ENCODE results near the gene CDH12.
"Not testable (repeated sequence)": the region's sequence is repeated elsewhere in the genome, so short reads cannot be mapped to it uniquely, and the experiment has no call there.

CDH12 gene

DNA sequence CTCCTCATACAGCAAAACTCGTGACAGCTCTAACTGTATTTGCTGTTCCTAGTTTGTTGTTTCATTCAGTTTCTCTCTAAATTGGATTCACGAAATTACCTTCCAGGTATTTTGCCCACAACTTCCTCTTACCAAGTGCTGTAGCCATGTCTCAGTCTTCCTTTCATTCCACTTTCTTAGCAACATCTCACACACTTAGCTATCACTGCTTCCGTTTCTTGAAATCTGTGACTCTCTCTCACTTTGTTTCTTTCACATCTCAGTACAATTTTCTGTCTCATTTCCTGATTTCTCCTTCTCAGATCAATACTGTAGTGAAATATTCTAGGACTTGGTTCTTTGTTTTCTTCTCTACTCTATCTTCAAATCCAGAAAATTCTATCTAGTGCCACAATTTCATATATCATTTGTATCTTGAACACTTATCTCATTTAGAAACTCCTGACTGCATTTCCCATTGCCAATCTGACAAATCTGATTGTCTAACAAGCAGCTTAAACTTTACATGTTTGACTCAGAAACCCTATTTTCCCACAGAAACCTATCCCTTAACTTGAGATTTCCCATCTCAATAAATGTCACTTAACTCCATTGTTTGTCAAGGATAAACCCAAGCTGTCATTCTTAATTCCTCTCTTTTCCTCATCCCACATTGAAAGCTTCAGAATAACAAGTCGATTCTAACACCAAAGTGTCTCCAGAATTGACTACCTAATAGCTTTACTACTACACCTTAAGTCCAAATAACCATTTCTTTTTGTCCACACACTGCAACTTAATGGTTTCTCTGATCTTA lies 303.1 kb downstream of the CDH12 start:
- Histone ChIP-seq H3K27ac (no peak overlapping the region), H3K9me3 (no peaks in the 10 kb centered on the region), H3K27me3 (no peaks in the 10 kb centered on the region), H3K4me1 (no peaks in the 10 kb centered on the region), H3K4me2 (no peak overlapping the region), H4K20me1 (no peaks in the 10 kb centered on the region), H3K36me3 (no peaks in the 10 kb centered on the region), H3K9ac (no peak overlapping the region), H3K4me3 (no peak overlapping the region)
- no peak for TF ChIP-seq Cebpa-rat (IDR thresholded peaks at IDR 0.05)

- Histone ChIP-seq H3K4me1 (peaks cover 23% of the 10 kb centered on the region), H3K4me3 (no peak overlapping the region), H3K4me2 (no peak overlapping the region; the same call in 1 of the 2 replicates), H4K20me1 (no peaks in the 10 kb centered on the region), H3K9me3 (0 out of 2 replicates have a peak, but pooled peaks cover 3% of the 10 kb centered on the region), H3K27ac (no peak overlapping the region), H3K9ac (no peak overlapping the region), H3K36me3 (no peaks in the 10 kb centered on the region), H3K27me3 (no peaks in the 10 kb centered on the region)
- no peak for TF ChIP-seq Cebpa-rat (IDR thresholded peaks at IDR 0.05)
These were observed 310.8 kb downstream of the CDH12 start for GRCh38 chr5:22542340-22542739.

GRCh38 chr5:22541037-22541436 lies 312.1 kb downstream of the CDH12 start:
- H3K9me3 ChIP-seq: 0 out of 2 replicates have a peak, but pooled peaks cover 3% of the 10 kb centered on the region
- no peaks in the 10 kb centered on the region for H3K36me3 ChIP-seq
- H4K20me1 ChIP-seq: no peaks in the 10 kb centered on the region
- peak overlapping the region; percentile 3; the same call in 1 of the 2 replicates for H3K4me2 ChIP-seq
- H3K4me1 ChIP-seq: peaks cover 23% of the 10 kb centered on the region
- H3K9ac ChIP-seq: no peak overlapping the region
- no peaks in the 10 kb centered on the region for H3K27me3 ChIP-seq
- no peak for TF ChIP-seq Cebpa-rat (IDR thresholded peaks at IDR 0.05)
- no peak overlapping the region for H3K27ac ChIP-seq
- no peak overlapping the region for H3K4me3 ChIP-seq

GRCh38 chr5:22539762-22540161 lies 313.4 kb downstream of the CDH12 start:
- Histone ChIP-seq H3K4me1 (peaks cover 23% of the 10 kb centered on the region), H3K9ac (no peak overlapping the region), H3K4me3 (no peak overlapping the region), H3K36me3 (no peaks in the 10 kb centered on the region), H3K27ac (no peak overlapping the region), H3K27me3 (no peaks in the 10 kb centered on the region), H4K20me1 (no peaks in the 10 kb centered on the region), H3K9me3 (0 out of 2 replicates have a peak, but pooled peaks cover 3% of the 10 kb centered on the region), H3K4me2 (no peak overlapping the region)
- TF ChIP-seq Cebpa-rat (IDR thresholded peaks at IDR 0.05): no peak

GRCh38 chr5:22531986-22532385 lies 321.2 kb downstream of the CDH12 start:
- no peak overlapping the region for H3K4me3 ChIP-seq
- TF ChIP-seq Cebpa-rat (IDR thresholded peaks at IDR 0.05): no peak

DNA sequence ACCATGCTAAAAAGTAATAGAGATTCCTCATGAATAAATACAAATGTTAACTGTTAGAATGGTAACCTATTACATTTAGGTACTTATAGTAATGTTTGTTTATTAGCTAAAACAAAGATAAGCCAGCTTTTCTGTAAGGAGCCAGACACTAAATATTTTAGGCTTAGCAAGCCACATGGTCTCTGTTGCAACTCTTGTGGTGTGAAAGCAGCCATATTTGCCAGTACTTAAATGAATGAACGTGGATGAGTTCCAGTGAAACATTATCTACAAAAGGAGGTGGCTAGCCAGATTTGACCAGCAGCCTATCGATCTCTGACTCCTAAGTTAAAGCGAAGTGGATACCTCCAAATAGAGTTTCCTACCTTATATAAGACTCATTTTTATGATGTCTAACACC lies 331.6 kb downstream of the CDH12 start:
- Histone ChIP-seq H3K27ac (no peak overlapping the region), H3K9ac (no peak overlapping the region), H3K27me3 (no peaks in the 10 kb centered on the region), H3K4me3 (no peak overlapping the region), H3K4me1 (no peaks in the 10 kb centered on the region), H3K4me2 (no peak overlapping the region), H4K20me1 (no peaks in the 10 kb centered on the region), H3K9me3 (no peaks in the 10 kb centered on the region), H3K36me3 (no peaks in the 10 kb centered on the region)
- no peak for TF ChIP-seq Cebpa-rat (IDR thresholded peaks at IDR 0.05)

More at GRCh38 chr5:22531986-22532385, 321.2 kb downstream of the CDH12 start:
- H3K27me3 ChIP-seq: no peaks in the 10 kb centered on the region
- no peaks in the 10 kb centered on the region for H3K36me3 ChIP-seq
- no peak overlapping the region for H3K9ac ChIP-seq
- H3K9me3 ChIP-seq: no peaks in the 10 kb centered on the region
- no peak overlapping the region for H3K27ac ChIP-seq
- H3K4me2 ChIP-seq: no peak overlapping the region
- H4K20me1 ChIP-seq: no peaks in the 10 kb centered on the region
- no peaks in the 10 kb centered on the region for H3K4me1 ChIP-seq

- not testable (repeated sequence) for H3K4me3 ChIP-seq, H3K36me3 ChIP-seq, H3K4me1 ChIP-seq, H3K9ac ChIP-seq, H4K20me1 ChIP-seq, H3K27ac ChIP-seq, H3K27me3 ChIP-seq, H3K9me3 ChIP-seq, H3K4me2 ChIP-seq
These were observed 336.6 kb downstream of the CDH12 start for GRCh38 chr5:22516497-22516896.

GRCh38 chr5:22514231-22514630 lies 338.9 kb downstream of the CDH12 start:
- no peak overlapping the region for H3K27ac ChIP-seq
- no peaks in the 10 kb centered on the region for H3K4me1 ChIP-seq
- no peak overlapping the region for H3K4me3 ChIP-seq
- no peaks in the 10 kb centered on the region for H4K20me1 ChIP-seq
- H3K36me3 ChIP-seq: no peaks in the 10 kb centered on the region
- H3K9ac ChIP-seq: no peak overlapping the region
- no peaks in the 10 kb centered on the region for H3K27me3 ChIP-seq
- no peaks in the 10 kb centered on the region for H3K9me3 ChIP-seq
- H3K4me2 ChIP-seq: no peak overlapping the region
- no peak for TF ChIP-seq Cebpa-rat (IDR thresholded peaks at IDR 0.05)

DNA sequence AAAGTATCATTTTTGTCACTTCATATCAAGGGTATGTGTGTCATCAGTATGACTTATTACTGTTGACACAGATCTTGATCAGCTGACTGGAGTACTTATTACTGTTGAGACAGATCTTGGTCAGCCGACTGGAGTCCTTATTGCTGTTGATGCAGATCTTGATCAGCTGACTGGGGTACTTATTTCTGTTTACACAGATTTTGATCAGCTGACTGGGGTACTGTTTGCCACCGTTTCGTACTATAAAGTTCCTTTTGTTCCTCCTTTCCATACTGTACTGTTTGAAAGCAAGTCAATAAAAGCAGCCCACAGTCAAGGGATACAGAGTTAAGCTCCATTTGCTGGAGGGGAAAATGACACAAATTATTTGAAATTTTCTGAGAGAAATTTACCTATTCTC lies 347.3 kb downstream of the CDH12 start:
- Histone ChIP-seq H3K27ac (no peak overlapping the region), H3K4me3 (no peak overlapping the region), H3K27me3 (no peaks in the 10 kb centered on the region), H3K4me2 (no peak overlapping the region), H3K4me1 (no peaks in the 10 kb centered on the region), H3K9ac (no peak overlapping the region), H3K9me3 (0 out of 2 replicates have a peak, but pooled peaks cover 3% of the 10 kb centered on the region), H3K36me3 (no peaks in the 10 kb centered on the region), H4K20me1 (no peaks in the 10 kb centered on the region)
- TF ChIP-seq Cebpa-rat (IDR thresholded peaks at IDR 0.05): no peak

DNA sequence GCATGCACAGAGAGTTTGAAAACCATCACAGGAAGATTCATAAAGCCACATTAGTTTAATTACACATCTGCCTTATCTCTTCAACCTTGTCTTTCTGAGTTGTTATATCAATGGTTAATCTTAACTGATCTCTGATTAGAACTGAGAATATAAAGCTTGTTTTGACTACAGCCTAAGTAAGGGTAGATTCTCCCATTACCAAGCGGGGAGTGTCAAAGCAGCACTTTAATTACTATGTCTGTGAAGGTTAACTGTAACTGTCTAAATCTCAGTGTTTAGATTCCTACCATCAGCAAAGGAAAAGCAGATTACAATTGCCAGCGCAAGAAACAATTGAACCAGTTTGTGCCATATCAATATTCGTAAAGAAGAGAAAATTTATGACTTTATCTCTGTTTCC lies 348.7 kb downstream of the CDH12 start:
- H3K9me3 ChIP-seq: 0 out of 2 replicates have a peak, but pooled peaks cover 3% of the 10 kb centered on the region
- H3K27me3 ChIP-seq: no peaks in the 10 kb centered on the region
- H4K20me1 ChIP-seq: no peaks in the 10 kb centered on the region
- H3K36me3 ChIP-seq: no peaks in the 10 kb centered on the region
- no peaks in the 10 kb centered on the region for H3K4me1 ChIP-seq
- H3K27ac ChIP-seq: no peak overlapping the region
- no peak overlapping the region for H3K4me3 ChIP-seq
- H3K4me2 ChIP-seq: no peak overlapping the region
- no peak overlapping the region for H3K9ac ChIP-seq
- no peak for TF ChIP-seq Cebpa-rat (IDR thresholded peaks at IDR 0.05)

All from BLaER1 (cell line).